GM23248 (cell line): ENCODE results near the gene OR2F1. TPM values are rescaled to one million over a fixed set of nuclear protein-coding genes. Genes with fewer than 3 reads are reported as not detected.
"Not testable (repeated sequence)": the region's sequence is repeated elsewhere in the genome, so short reads cannot be mapped to it uniquely, and the experiment has no call there.

Source experiments
- DNase-seq: peaks from one replicate; pipeline ENCODE4 v3.0.0-alpha.2; 2015
- H2AFZ ChIP-seq: fragments of 200-600 bp; sonication (generic); 2 replicates; pipeline ENCODE4 v1.6.1; 2016; ENCODE audit warnings: antibody characterized with exemption
- H3F3A ChIP-seq: fragments of 200-600 bp; sonication (generic); 2 replicates; pipeline ENCODE4 v1.6.1; 2016; ENCODE audit warnings: mild to moderate bottlenecking, antibody characterized with exemption, mixed run types; ENCODE audit not compliant: insufficient read depth
- H3K27ac ChIP-seq: fragments of 200-600 bp; sonication (generic); 2 replicates; pipeline ENCODE4 v1.5.1; 2016; ENCODE audit warnings: mild to moderate bottlenecking
- H3K27me3 ChIP-seq: fragments of 200-600 bp; sonication (generic); replicated peaks from 2 replicates; pipeline ENCODE4 v1.6.1; 2016; ENCODE audit warnings: mild to moderate bottlenecking; ENCODE audit not compliant: insufficient read depth
- H3K36me3 ChIP-seq: fragments of 200-600 bp; sonication (generic); 2 replicates; pipeline ENCODE4 v1.6.1; 2016; ENCODE audit warnings: low read depth, mild to moderate bottlenecking
- H3K4me1 ChIP-seq: fragments of 200-600 bp; sonication (generic); 2 replicates; pipeline ENCODE4 v1.6.1; 2016; ENCODE audit warnings: mild to moderate bottlenecking; ENCODE audit not compliant: insufficient read depth
- H3K4me2 ChIP-seq: fragments of 200-600 bp; sonication (generic); one replicate; pipeline ENCODE4 v1.6.1; 2016; ENCODE audit warnings: mild to moderate bottlenecking; ENCODE audit not compliant: unreplicated experiment
- H3K4me3 ChIP-seq: fragments of 200-600 bp; sonication (generic); 2 replicates; pipeline ENCODE4 v1.5.1; 2016; ENCODE audit warnings: mild to moderate bottlenecking
- H3K79me2 ChIP-seq: fragments of 200-600 bp; sonication (generic); 2 replicates; pipeline ENCODE4 v1.6.1; 2016; ENCODE audit warnings: mild to moderate bottlenecking; ENCODE audit not compliant: insufficient read depth
- H3K9ac ChIP-seq: fragments of 200-600 bp; sonication (generic); 2 replicates; pipeline ENCODE4 v1.6.1; 2016; ENCODE audit warnings: mild to moderate bottlenecking
- H3K9me2 ChIP-seq: fragments of 200-600 bp; sonication (generic); 2 replicates; pipeline ENCODE4 v1.6.1; 2016; ENCODE audit warnings: mixed run types, mild to moderate bottlenecking, moderate library complexity; ENCODE audit not compliant: insufficient read depth
- H3K9me3 ChIP-seq: fragments of 200-600 bp; sonication (generic); one replicate; pipeline ENCODE4 v1.6.1; 2017; ENCODE audit warnings: low read depth
- H4K20me1 ChIP-seq: fragments of 200-600 bp; sonication (generic); 2 replicates; pipeline ENCODE4 v1.6.0; 2016; ENCODE audit not compliant: insufficient read depth
- EZH2 ChIP-seq: fragments of 200-600 bp; sonication (generic); IDR thresholded peaks from 2 replicates; pipeline ENCODE4 v1.6.1; 2018; ENCODE audit warnings: antibody characterized with exemption, mild to moderate bottlenecking; ENCODE audit not compliant: insufficient read depth, poor library complexity, severe bottlenecking
- EZH2phosphoT487 ChIP-seq: fragments of 200-600 bp; sonication (generic); IDR thresholded peaks from 2 replicates; pipeline ENCODE4 v1.6.1; 2018; ENCODE audit warnings: antibody characterized with exemption, moderate library complexity, mild to moderate bottlenecking, low read depth; ENCODE audit not compliant: insufficient read depth
- WGBS, 2 experiments: methylation state at CpG; one replicate each; pipeline ENCODE4 v1.1.6; 2015 to 2017; ENCODE audit warnings: low lambda C conversion rate in 2 of 2, low coverage in 1 of 2; ENCODE audit errors: missing lambda C conversion rate in 2 of 2; 5-methylcytosine and 5-hydroxymethylcytosine counted together
- in situ Hi-C: fragments of 300-500 bp; cut with MboI; formaldehyde crosslinking; loops from 2 replicates; pipeline ENCODE4 v1.15.0; 2020
- polyA plus RNA-seq: library from polyadenylated mRNA; unstranded; fragments of >200 nt; fragmentation: Nextera tagmentation; extraction: Ambion mirVana; gene quantifications from 2 replicates; pipeline ENCODE4 v1.2.1, GENCODE V29; 2016
- total RNA-seq: library from RNA; depleted of rRNA; stranded (reverse); fragments of >200 nt; shearing (Covaris generic); gene quantifications from 2 replicates; pipeline ENCODE4 v1.2.3, GENCODE V29; 2014; rRNA removed

Gene OR2F1
- total and polyA plus RNA-seq, 2 experiments from 2014 or later: not detected

DNA sequence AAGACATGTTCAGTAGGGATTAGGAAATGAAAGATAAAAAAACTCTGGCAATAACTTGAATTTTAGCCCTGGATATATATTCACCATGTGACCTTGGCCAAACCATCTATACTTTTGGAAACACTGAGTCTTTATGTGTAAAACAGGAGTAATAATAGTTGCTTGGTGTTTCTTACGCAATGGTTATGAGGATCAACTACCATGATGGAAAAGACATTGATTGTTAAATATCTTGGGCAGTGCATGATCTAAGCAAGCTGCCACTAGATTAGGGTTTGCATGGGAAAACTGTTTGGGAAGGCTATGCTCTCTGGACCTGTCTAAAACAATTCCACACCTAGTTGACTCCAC is 52.0 kb downstream of the OR2F1 start:
- DNase-seq: no peak
- H4K20me1 ChIP-seq: no peaks in the 10 kb centered on the region
- no peak overlapping the region for H3K27ac ChIP-seq
- H3K4me3 ChIP-seq: no peak overlapping the region
- no peaks in the 10 kb centered on the region for H3K79me2 ChIP-seq
- TF ChIP-seq EZH2phosphoT487 (no peak), EZH2 (no peak)
- in situ Hi-C loops: loop anchor here (10.0 kb wide), 1 partner anchor 122 kb away; no protein-coding TSS in a partner anchor
- WGBS, 2 experiments: 75 to 76% methylated on average over 1 of the region's 1 CpG
- no peaks in the 10 kb centered on the region for H3K9me2 ChIP-seq
- peaks cover 6% of the 10 kb centered on the region for H3K4me1 ChIP-seq
- H3F3A ChIP-seq: peaks cover 5% of the 10 kb centered on the region; the same call in 1 of the 2 replicates
- H3K36me3 ChIP-seq: no peaks in the 10 kb centered on the region
- no peak overlapping the region for H2AFZ ChIP-seq
- no peaks in the 10 kb centered on the region for H3K9me3 ChIP-seq
- H3K27me3 ChIP-seq: no peaks in the 10 kb centered on the region
- H3K9ac ChIP-seq: no peak overlapping the region
- H3K4me2 ChIP-seq: no peak overlapping the region

GRCh38 chr7:144009361-144009760 is 54.7 kb downstream of the OR2F1 start:
- 22 to 37% methylated on average over 2 of the region's 2 CpGs for whole genome bisulfite sequencing, 2 experiments

DNA sequence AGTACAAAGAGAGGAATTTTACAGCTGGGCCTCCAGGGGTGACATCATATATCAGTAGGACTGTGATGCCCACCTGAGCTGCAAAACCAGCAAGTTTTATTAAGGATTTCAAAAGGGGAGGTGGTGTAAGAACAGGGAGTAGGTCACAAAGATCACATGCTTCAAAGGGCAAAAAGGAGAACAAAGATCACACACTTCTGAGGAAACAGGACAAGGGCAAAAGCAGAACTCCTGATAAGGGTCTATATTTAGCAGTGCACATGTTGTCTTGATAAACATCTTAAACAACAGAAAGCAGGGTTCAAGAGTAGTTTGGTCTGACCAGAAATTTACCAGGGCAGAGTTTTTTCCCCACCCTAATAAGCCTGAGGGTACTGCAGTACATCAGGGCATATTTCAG is 55.4 kb downstream of the OR2F1 start:
- H3F3A ChIP-seq, H3K79me2 ChIP-seq, H3K4me2 ChIP-seq, H3K27me3 ChIP-seq, H2AFZ ChIP-seq, in situ Hi-C loops, H3K9ac ChIP-seq, DNase-seq, H3K4me1 ChIP-seq, H3K4me3 ChIP-seq, H3K36me3 ChIP-seq, H3K9me2 ChIP-seq, H3K27ac ChIP-seq, H4K20me1 ChIP-seq, H3K9me3 ChIP-seq: not testable (repeated sequence)

More at GRCh38 chr7:144009361-144009760, 54.7 kb downstream of the OR2F1 start:
- H2AFZ ChIP-seq: no peak overlapping the region
- no peak overlapping the region for H3K9ac ChIP-seq
- in situ Hi-C loops: loop anchor here (10.0 kb wide), 1 partner anchor 125 kb away; no protein-coding TSS in a partner anchor
- no peaks in the 10 kb centered on the region for H3K27me3 ChIP-seq
- H3K9me2 ChIP-seq: no peaks in the 10 kb centered on the region
- no peaks in the 10 kb centered on the region for H3F3A ChIP-seq
- no peaks in the 10 kb centered on the region for H3K79me2 ChIP-seq
- TF ChIP-seq EZH2: no peak
- TF ChIP-seq EZH2phosphoT487: no peak
- no peak overlapping the region for H3K4me3 ChIP-seq
- no peaks in the 10 kb centered on the region for H3K9me3 ChIP-seq
- no peaks in the 10 kb centered on the region for H3K4me1 ChIP-seq
- H4K20me1 ChIP-seq: no peaks in the 10 kb centered on the region
- H3K4me2 ChIP-seq: no peak overlapping the region
- DNase-seq: no peak
- H3K36me3 ChIP-seq: no peaks in the 10 kb centered on the region
- H3K27ac ChIP-seq: no peak overlapping the region

DNA sequence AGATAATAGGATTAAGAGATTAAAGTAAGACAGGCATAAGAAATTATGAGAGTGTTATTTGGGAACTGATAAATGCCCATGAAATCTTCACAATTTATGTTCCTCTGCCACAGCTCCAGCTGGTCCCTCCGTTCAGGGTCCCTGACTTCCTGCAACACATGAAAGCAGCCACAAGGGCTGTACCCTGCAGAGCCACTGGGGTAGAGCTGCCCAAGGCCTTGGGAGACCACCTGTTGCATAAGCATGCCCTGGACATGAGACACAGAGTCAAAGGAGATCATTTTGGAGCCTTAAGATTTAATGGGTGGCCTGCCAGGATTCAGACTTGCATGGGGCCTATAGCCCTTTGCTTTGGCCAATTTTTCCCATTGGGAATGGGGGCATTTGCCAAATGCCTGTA is 56.2 kb downstream of the OR2F1 start:
- H3K79me2 ChIP-seq, H3K4me2 ChIP-seq, H3K9me2 ChIP-seq, H3K27ac ChIP-seq, H3K27me3 ChIP-seq, H3K36me3 ChIP-seq, H3K4me3 ChIP-seq, H4K20me1 ChIP-seq, H3K9me3 ChIP-seq, H3K9ac ChIP-seq, DNase-seq, H3F3A ChIP-seq, H3K4me1 ChIP-seq, in situ Hi-C loops: not testable (repeated sequence)
- H2AFZ ChIP-seq: peak overlapping the region; percentile 34; the same call in 1 of the 2 replicates
- WGBS, 2 experiments: 48 to 50% methylated on average over 1 of the region's 1 CpG

DNA sequence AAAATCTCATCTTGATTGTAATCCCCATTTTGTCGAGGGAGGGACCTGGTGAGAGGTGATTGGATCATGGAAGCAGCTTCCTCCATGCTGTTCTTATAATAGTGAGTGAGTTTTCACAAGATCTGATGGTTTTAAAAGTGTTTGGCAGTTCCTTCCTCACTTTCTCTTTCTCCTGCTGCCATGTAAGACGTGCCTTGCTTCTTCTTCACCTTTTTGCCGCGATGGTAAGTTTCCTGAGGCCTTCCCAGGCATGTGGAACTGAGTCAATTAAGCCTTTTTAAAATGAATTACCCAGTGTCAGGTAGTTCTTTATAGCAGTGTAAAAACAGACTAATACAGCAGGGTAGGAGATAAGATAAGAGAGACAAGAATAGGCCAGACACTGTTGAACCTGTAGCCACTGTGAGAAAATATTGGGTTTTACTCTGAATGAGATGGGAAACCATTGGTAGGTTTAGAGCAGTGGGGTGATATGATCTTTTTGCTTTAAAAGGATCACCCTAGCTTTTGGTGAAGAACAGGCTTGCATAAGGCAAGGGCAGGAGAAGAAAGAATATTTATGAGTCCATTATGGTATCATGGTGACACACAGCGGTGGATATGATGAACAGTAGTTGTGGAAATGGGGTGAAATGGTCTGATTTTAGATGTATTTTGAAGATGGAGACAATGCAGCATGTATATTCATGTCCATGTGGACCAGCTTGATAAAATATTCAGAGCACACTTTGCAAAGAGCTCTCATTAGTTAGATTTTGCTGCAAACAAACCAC is 57.0 kb downstream of the OR2F1 start:
- Histone ChIP-seq H3K79me2 (no peaks in the 10 kb centered on the region), H3K9me2 (no peaks in the 10 kb centered on the region)

More for the DNA sequence above, 57.0 kb downstream of the OR2F1 start:
- Histone ChIP-seq H3K9ac (no peak overlapping the region), H3K4me2 (no peak overlapping the region), H3K9me3 (no peaks in the 10 kb centered on the region), H4K20me1 (no peaks in the 10 kb centered on the region), H3K4me3 (no peak overlapping the region), H2AFZ (peak overlapping the region; percentile 34; the same call in 1 of the 2 replicates), H3K36me3 (no peaks in the 10 kb centered on the region), H3K4me1 (no peaks in the 10 kb centered on the region), H3K27me3 (no peaks in the 10 kb centered on the region), H3F3A (no peaks in the 10 kb centered on the region), H3K27ac (no peak overlapping the region)
- peak; percentile 77 for DNase-seq
- TF ChIP-seq EZH2phosphoT487 (no peak), EZH2 (no peak)
- WGBS, 2 experiments: 63 to 64% methylated on average over 5 of the region's 5 CpGs
- in situ Hi-C loops: no loop called here

Other genes with a start within 250 kb of the OR2F1 start
- gene CTAGE6, start 197.1 kb upstream of the OR2F1 start, total RNA-seq: 0.22 TPM in 1 of 2 replicates, not detected in the other
- not detected in 2 replicates for gene CTAGE6, start 197.1 kb upstream of the OR2F1 start, polyA plus RNA-seq
- 82.9 and 97.0 TPM in 2 replicates for gene TCAF1, start 52.7 kb upstream of the OR2F1 start, total RNA-seq
- 46.5 and 47.0 TPM in 2 replicates for gene TCAF1, start 52.7 kb upstream of the OR2F1 start, polyA plus RNA-seq
- not detected in 2 replicates for gene OR2F2, start 19.6 kb upstream of the OR2F1 start, total RNA-seq
- gene OR2F2, start 19.6 kb upstream of the OR2F1 start, polyA plus RNA-seq: not detected in 2 replicates
- not detected in 2 replicates for gene OR6B1, start 45.5 kb downstream of the OR2F1 start, total RNA-seq
- gene OR6B1, start 45.5 kb downstream of the OR2F1 start, polyA plus RNA-seq: not detected in 2 replicates
- gene OR2A5, start 94.1 kb downstream of the OR2F1 start, total RNA-seq: not detected in 2 replicates
- gene OR2A5, start 94.1 kb downstream of the OR2F1 start, polyA plus RNA-seq: not detected in 2 replicates
- gene OR2A25, start 115.0 kb downstream of the OR2F1 start, total RNA-seq: not detected in 2 replicates
- gene OR2A25, start 115.0 kb downstream of the OR2F1 start, polyA plus RNA-seq: not detected in 2 replicates
- gene OR2A12, start 131.4 kb downstream of the OR2F1 start, total RNA-seq: not detected in 2 replicates
- not detected in 2 replicates for gene OR2A12, start 131.4 kb downstream of the OR2F1 start, polyA plus RNA-seq
- gene OR2A2, start 154.7 kb downstream of the OR2F1 start, total RNA-seq: not detected in 2 replicates
- gene OR2A2, start 154.7 kb downstream of the OR2F1 start, polyA plus RNA-seq: not detected in 2 replicates
- not detected in 2 replicates for gene OR2A14, start 168.3 kb downstream of the OR2F1 start, total RNA-seq
- gene OR2A14, start 168.3 kb downstream of the OR2F1 start, polyA plus RNA-seq: not detected in 2 replicates
- gene CTAGE4, start 228.6 kb downstream of the OR2F1 start, total RNA-seq: 1.3 TPM in 1 of 2 replicates, not detected in the other
- gene CTAGE4, start 228.6 kb downstream of the OR2F1 start, polyA plus RNA-seq: 0.35 and 1.0 TPM in 2 replicates
- gene ARHGEF35, start 241.0 kb downstream of the OR2F1 start, total RNA-seq: 3.4 and 4.3 TPM in 2 replicates
- gene ARHGEF35, start 241.0 kb downstream of the OR2F1 start, polyA plus RNA-seq: 4.5 and 5.8 TPM in 2 replicates